HG03457 (cell line): ENCODE measurements around the gene EPHA3.
A peak's percentile ranks its signal among the peaks of the same experiment; 100 is the strongest.

Experiments
- ATAC-seq: cut with Tn5 transposase; IDR thresholded peaks from one replicate; pipeline ENCODE4 v1.9.1; 2021; ENCODE audit warnings: moderate number of reproducible peaks; ENCODE audit not compliant: unreplicated experiment

The EPHA3 gene

GRCh38 chr3:89107461-89108290, at the start of gene EPHA3:
EPHA3 (plus strand) TSS chr3:89107621; CDS start chr3:89107749, 128 bp downstream.
- peak; percentile 97 for ATAC-seq

GRCh38 chr3:89058371-89058770, 49.0 kb upstream of the EPHA3 start:
- no peak for ATAC-seq

- no peak for ATAC-seq
These were observed 48.1 kb upstream of the EPHA3 start for GRCh38 chr3:89059211-89059925.

GRCh38 chr3:89061259-89061658, 46.2 kb upstream of the EPHA3 start:
- ATAC-seq, result no peak

DNA sequence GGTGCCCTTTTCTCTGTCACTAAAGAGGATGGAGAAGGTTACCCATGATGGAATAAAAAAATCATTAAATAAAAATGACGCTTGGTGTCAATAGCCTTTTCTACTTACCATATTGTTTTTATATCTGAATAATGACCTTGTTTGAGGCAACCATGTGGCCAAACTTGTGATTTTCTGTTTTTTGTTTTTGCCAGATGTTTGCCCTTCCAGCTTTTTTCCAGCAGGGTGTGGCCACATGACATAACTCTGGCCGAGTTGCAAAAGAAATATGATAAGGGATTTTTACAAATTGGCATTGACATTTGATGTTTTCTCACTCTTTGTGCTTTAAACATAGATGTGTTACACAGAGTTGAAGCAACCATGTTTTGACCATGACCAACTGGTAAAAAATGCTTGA, 39.7 kb upstream of the EPHA3 start:
- no peak for ATAC-seq

- no peak for ATAC-seq
These were observed 34.8 kb upstream of the EPHA3 start for GRCh38 chr3:89072642-89073041.

DNA sequence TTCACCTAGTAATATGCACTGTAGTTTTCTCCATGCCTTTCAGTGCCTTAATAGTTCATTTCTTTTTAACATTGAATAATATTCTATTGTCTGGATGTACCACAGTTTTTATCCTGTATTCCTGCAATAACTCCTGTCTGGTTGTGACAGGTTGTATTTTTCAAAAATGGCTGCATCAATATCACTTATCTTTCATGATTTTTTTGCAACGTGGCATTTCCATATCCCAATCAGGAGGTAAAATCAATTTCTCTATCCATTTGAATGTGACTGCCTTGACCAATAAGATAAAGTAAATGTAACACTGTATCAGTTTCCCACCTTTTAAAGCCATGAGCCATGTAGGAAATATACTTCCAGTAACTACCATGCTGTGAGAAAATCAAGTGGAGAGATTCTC, 27.5 kb upstream of the EPHA3 start:
- no peak for ATAC-seq

DNA sequence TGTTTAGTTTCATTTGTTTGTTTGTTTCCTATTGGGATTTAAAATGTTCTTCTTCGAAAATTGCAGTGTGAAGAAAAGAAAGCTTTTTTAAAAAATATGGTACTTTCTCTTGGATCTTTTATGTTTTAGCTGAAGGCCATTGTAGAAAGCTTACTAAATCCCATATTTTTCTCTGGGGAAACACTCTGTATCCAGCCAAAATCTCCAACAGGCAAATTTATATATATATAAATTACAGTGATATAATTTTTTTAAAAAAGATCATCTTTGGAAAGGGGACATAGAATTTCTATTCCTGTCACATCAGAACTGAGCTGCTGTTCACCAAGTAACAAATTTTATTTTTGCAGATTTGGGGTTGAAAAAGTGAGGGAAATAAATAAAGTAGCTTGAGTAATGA, 19.6 kb upstream of the EPHA3 start:
- ATAC-seq, result no peak

DNA sequence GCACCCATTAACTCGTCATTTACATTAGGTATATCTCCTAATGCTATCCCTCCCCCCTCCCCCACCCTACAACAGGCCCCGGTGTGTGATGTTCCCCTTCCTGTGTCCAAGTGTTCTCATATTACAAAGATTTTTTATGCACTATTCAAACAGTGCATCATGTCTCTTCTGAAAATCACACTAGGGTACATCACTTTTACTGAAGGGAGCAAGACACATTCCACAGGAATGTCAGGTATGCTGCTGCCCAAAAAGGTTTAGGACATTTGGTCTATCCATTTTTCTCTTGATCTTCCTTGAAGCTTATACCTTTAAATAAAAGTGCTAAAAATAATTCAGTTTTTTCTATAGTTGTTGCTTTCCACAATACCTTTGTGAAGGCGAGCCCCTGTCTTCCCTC, 9.2 kb upstream of the EPHA3 start:
- no peak for ATAC-seq

DNA sequence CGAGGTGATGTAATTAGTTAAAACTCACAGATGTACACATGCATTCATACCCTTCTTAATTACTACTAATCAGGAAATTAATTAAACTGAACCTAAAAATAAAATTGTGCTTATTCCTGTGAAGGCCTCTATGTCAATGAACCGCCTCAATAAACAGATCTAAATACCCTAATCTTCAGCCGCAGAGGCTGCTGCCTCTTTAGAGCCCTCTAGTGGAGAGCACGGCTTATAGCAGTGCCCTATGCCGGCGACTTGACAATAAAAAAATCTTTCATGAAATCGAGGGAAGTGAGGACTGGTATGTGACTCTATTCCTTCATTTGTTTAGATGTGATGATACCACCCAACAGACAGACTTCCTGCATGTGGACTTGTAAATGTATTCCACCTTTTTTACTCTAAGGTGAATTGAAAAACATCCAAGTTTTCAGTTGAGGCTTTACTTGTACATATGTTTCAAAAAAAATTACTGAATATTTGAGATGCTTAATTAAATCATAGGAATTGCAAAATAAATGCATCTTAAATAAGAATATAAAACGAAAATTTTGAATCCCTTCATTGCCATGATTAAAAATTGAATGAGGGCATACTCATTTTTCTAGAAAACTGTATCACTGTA, 8.3 kb upstream of the EPHA3 start:
- peak; percentile 94 for ATAC-seq

DNA sequence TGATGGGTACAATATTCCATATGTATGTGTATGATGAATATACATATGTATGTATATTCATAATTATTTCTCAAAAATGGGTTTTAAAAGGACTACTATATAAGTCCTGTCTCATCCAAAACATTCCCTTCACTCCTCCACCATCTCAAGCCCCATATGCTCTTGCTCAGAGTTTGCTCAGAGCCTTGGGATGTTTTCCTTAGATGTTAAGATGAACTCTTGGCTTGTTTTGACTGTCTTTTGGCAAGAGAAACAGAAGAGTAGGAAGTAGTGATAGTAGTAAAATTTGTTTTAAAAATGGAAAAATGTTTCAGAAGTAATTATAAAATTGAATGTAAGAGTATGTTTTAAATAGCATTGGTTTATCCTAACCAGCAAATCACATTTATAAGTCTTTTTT, 6.2 kb upstream of the EPHA3 start:
- ATAC-seq, result no peak

DNA sequence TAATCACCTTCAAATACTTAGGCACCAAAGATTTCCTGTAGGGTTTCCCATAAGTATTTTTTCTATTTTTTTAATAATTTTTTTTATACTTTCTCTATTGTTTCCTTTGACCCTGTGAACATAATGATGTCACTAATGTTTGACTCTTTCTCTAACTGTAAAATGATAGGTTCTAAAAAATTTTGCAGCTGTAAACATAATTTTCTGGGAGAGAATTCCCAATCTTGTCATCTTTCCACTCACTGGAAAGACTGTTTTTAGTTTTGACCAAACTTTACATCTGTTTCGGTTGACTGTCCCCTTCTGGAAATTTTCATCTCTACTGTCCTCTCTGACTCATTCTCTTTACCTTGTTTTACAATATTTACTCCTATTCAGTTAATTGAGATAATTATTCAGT, 5.5 kb upstream of the EPHA3 start:
- ATAC-seq, result no peak

- no peak for ATAC-seq
These were observed 2.9 kb upstream of the EPHA3 start for GRCh38 chr3:89104499-89104898.

DNA sequence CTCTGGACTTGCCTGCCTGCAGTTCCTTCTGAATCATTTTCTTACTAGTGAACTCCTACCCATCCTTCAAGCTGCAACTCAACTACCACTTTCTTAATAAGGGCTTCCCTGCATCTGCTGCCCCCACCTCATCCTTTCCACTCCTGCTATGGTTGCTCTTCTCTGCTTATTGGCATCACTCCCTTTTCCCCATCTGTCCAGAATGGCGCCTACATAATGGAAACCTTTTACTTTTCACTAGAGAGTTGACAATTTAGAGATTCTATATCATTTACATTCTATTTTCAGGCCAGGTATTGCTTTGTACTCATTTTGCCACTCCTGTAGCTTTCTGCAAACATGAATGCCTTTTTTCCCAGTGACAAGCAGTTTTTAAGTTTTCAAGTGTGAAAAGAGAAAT, 1.9 kb upstream of the EPHA3 start:
- no peak for ATAC-seq

GRCh38 chr3:89108291-89108550, 800 bp downstream of the EPHA3 start:
- ATAC-seq, result no peak

GRCh38 chr3:89113344-89113743, 5.9 kb downstream of the EPHA3 start:
- ATAC-seq, result no peak

DNA sequence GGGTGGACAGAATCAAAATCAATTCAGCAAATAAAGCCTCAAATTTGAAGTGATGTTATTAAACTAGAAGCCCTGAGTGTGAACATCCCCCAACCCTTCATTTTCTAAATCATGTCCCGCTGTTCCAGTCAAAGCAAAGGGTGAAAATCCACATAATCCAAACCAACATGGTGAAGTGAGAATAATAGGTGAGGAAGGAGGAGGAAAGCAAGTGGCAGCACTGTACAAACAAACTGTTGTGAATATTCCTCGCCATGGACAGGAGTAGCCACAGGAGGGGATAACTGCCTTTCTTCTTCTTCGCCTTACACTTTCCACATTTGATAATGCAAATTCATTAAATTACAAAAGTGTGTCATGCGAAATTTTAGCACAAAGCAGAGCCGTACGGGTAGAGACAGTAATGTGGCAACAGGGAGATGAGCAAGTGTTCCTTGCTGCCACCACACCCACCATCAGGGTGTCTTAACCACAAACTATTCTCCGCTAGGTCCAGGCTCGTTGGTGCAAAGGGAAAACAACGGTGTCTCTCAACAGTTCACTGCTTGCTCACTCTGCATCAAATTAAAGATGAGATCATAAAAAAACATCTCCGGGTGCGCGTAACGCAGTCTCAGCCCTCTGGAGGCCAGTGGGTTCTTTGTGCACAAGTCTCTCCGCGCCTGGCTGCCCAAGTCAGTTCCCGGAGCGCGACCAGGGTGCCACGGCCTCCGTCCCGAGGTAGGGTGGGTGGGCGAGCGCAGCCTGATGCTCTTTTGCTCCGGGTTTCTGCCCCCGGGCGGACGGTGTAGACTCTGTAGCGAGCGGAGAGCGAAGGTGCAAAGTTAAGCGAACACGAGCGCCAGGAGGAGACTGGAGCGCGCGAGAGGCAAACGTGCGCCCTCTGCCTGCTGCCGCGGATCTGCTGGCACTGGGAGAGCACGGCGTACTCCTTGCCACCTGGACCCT, 6.7 kb downstream of the EPHA3 start:
- ATAC-seq, result no peak

DNA sequence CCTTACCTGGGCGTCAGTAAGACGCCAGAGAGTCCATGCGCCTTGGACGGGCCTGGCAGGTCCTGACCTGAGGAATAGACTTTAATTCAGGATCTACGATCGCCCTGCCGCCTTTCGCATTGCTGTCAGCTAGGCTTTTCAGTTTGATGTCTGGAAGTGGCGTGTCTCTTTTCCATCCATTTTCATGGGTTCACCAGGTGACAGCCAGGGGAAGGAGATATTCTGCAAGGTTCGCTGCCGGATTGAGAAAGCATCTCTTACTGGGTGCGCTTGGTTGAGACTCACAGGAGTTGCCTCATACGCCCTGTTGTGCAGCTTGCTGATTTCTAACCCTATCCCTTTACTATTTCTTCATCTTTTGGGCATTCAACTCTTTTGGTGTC, 7.4 kb downstream of the EPHA3 start:
- no peak for ATAC-seq

DNA sequence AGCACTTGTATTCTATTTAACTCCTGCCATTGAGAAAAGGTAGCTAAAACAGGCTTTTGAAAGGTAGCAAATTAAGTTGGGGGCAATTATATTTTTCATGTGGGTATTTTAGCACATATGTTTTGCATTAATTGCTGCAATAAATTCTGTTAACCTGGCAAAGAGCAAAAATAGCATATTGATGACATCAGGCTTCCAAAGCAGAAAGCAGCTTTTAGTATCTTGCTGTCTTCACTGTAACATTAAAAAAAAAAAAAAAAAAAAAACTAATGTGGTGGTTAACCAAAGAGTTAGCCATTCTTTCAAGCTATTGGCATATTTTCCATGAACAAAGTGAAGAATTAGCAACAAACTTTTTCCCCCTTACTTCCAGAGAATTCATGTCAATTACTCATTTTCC, 9.1 kb downstream of the EPHA3 start:
- no peak for ATAC-seq

DNA sequence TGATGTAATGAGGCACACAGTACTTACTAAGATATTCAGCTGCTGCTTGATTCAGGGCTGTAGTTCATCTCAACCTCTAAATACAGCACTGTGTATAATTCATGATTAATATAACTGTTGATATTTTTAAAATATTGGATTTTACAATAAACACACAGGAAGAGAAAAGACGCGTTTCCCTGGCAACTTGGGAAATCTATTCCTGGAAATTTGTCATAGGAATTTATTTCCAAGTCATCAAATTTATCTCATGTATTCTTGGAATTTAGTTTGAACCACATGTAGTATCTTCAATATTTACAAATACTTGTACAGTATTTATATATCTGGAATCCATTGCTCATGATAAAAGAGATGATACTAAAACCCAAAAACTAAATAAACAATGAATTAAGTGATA, 30.6 kb downstream of the EPHA3 start:
- ATAC-seq, result no peak

- ATAC-seq, result no peak
These were observed 32.4 kb downstream of the EPHA3 start for GRCh38 chr3:89139870-89140269.
